Loucy (cell line): ENCODE results near the gene ROBO1.

Experiments
- CTCF ChIP-seq: fragments of 200-600 bp; sonication (generic); conservative IDR thresholded peaks from 2 replicates; pipeline ENCODE4 v1.5.1; 2014; ENCODE audit warnings: mild to moderate bottlenecking, antibody characterized with exemption, low read length
- EZH2phosphoT487 ChIP-seq: fragments of 200-600 bp; IDR thresholded peaks from 2 replicates; pipeline ENCODE4 v1.6.1; 2018; ENCODE audit warnings: antibody characterized with exemption, mild to moderate bottlenecking, moderate library complexity, borderline replicate concordance

GRCh38 chr3:78907367-78907766 is 860.4 kb downstream of the ROBO1 start:
- no peak for TF ChIP-seq CTCF
- TF ChIP-seq EZH2phosphoT487 = no peak
